Ureter (tissue), 1 donor: ENCODE measurements around the gene GRM7. TPM values are rescaled to one million over a fixed set of nuclear protein-coding genes. Genes with fewer than 3 reads are reported as not detected.

Source experiments
- DNase-seq: peaks from one replicate; pipeline ENCODE4 v3.0.0-alpha.2; 2020; ENCODE audit warnings: low spot score
- total RNA-seq: library from RNA; stranded (reverse); gene quantifications from one replicate; pipeline ENCODE4 v1.2.4, GENCODE V29; 2023
- donor health status: DM: yes; HTN: yes; CAD: no.

GRM7 gene
- total RNA-seq, 1 donor from 2014 or later = 0.86 TPM

- no peak for DNase-seq
Observed at GRCh38 chr3:7581831-7582230, 720.9 kb downstream of the GRM7 start.

GRCh38 chr3:7585052-7585451 is 724.1 kb downstream of the GRM7 start:
- no peak for DNase-seq

DNA sequence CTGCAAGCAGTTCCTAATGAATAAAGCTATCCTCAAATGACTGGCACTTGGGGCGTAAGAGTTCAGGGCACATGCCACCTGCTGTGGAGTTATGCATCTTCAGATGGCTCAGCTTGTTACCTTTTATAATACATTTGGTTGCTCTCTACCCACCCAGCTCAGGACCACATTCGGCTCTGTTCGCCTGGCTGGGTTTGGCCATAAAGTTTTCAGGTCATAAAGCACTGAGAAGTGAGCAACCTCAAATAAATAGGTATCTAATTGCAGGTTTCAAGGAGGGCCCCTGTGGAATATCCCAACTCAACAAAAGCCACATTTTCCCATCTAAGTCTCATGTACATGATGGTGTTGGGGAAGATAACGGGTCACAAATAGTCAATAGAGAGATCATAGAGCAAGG is 727.3 kb downstream of the GRM7 start:
- no peak for DNase-seq

DNA sequence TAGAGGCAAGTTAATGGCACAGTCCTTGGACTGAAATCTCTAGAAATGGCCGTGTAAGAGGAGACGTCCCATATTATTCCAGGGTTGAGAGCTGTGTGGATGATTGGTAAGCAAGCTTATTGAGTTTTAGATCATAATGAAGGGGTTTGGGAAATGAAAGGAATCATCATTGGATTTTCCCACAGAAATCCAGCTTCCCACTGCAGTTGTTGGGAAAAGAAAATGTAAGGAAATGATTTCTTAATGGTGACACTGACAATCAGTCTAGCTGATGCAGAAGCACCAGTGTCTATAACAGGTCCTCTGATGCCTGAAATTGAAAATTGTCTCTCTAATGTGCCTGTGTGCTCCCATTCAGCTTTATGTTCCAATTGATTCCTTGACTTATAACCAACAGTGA is 728.6 kb downstream of the GRM7 start:
- no peak for DNase-seq

GRCh38 chr3:7602297-7602696 is 741.4 kb downstream of the GRM7 start:
- DNase-seq = no peak

DNA sequence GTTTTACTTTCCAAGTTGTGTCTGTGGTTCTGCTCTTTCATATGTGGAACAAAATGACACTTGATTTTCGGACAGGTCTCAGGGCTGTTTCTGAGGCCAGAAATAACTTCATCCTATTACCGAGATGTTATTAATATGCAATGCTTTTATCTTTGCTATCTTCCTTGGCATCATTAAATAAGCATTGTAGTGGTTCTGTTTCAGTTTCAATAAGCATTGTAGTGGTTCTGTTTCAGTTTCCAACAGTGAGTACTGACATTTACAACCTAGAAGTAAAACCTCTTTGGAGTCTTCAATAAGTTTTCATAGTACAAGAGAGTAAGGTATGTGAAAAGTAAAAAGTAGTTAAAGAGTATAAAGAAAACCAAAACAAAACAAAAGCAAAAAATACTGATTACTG is 746.2 kb downstream of the GRM7 start:
- DNase-seq = no peak

DNA sequence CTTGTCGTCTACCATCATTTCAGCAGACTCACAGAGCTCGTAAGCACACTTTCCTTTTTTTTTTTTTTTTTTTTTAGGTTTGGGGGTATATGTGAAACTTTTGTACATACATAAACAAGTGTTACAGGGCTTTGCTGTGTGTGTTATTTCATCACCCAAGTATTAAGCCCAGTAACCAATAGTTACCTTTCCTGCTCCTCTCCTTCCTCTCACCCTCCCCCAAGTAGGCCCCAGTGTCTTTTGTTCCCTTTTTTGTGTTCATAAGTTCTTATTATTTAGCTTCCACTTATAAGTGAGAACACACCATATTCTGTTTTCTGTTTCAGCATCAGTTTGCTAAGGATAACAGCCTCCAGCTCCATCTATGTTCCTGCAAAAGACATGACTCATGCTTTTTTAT is 746.8 kb downstream of the GRM7 start:
- no peak for DNase-seq

- DNase-seq = no peak
Observed at GRCh38 chr3:7610634-7611033, 749.7 kb downstream of the GRM7 start.

GRCh38 chr3:7615043-7615442 is 754.1 kb downstream of the GRM7 start:
- no peak for DNase-seq

DNA sequence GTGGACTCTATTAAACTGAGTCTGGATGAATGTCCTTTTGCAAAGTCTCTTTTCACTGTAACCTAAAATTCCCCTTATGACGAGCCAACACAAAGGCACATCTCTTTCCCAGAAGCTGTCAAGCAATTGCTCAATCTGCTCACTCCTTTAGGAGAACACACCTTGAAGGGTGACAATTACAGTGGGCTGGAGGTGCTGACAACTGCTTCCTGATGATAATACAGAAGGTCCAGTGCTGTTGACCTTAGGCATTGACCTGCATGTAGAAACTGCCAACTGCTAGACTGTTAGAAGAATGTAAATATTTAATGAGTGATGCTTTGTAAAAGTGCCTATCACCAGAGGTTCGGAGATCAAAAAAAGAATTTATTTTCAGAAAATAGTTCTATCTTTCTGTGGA is 757.7 kb downstream of the GRM7 start:
- no peak for DNase-seq

- no peak for DNase-seq
Observed at GRCh38 chr3:7620401-7620800, 759.5 kb downstream of the GRM7 start.

GRCh38 chr3:7621046-7621630 is 760.2 kb downstream of the GRM7 start:
- DNase-seq = no peak

DNA sequence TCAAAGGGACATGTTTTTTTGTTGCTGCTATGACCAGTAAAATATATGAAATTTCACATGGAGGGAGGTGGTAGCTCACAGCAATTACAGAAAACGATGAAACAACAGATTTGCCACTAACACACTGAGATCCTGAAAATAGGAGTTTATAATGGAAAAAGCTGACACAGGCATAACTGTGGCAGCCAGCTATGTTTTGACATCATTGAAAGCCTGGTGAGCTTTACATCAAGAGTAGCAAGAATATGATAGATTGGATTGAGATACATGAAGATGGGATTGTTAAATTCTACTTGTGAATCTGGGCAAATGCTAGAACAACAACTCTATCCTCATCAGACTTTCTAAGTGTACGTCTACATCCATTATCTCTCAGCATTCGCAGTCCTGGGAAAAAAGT is 760.7 kb downstream of the GRM7 start:
- no peak for DNase-seq

GRCh38 chr3:7625021-7625420 is 764.1 kb downstream of the GRM7 start:
- no peak for DNase-seq

- no peak for DNase-seq
Observed at GRCh38 chr3:7630351-7630911, 769.5 kb downstream of the GRM7 start.

DNA sequence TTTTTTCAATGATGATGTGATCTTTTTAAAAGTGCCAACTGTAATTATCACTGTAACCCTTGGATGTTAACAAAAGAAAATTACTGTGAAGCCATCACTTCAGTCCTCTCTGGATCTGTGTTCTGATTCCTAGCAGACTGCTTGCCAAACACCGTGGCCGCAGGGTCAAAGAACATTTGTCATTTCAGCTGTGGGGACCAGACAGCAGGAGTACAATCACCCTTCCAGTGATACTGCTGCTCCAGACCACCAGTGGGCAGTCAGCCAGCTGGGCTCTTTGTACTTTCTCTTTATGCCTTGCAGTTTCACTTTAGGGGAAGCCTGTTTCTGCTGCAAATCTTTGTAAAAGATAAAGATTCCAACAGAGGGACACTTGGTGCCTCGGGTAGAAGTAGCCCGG is 770.0 kb downstream of the GRM7 start:
- DNase-seq = no peak

- no peak for DNase-seq
Observed at GRCh38 chr3:7632305-7632704, 771.4 kb downstream of the GRM7 start.

DNA sequence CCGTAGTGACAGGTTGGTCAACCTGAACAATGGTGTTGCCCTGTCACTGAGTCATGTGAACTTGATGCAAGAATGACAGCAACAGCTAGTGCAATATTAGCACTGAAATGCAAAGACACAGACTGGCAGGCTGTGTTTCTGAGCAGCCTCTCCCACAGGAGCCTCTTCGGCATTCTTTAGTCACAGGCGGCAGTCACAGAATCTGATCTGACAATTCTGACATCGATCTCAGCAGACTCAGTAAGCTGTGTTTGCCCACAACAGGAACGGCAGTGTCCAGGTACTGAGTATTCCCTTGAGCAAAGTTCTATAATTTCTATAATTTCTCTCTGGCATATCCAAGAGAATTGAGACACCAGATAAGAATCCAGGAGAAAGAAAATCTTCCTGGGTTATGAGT is 776.8 kb downstream of the GRM7 start:
- no peak for DNase-seq

GRCh38 chr3:7638103-7638502 is 777.2 kb downstream of the GRM7 start:
- no peak for DNase-seq

DNA sequence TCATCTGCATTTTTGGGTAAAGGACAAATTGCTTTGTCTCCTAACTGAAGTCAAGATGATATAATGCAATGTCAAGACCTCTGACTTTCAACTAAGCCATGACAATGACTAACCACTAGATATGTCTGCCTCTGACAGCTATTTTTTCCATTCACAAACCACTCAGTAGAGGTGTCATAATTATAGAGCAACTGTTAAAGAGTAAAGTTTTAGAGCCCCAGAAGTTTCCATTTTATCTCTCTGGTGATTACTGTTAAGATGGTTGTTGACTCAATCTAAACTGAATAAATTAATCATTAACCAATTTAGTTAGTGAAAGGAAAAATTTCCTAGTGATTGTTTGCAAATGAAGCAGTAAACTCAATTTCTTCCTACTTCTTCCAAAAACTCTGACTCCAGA is 779.9 kb downstream of the GRM7 start:
- no peak for DNase-seq

GRCh38 chr3:7646851-7647250 is 785.9 kb downstream of the GRM7 start:
- DNase-seq = no peak

GRCh38 chr3:7650466-7650865 is 789.6 kb downstream of the GRM7 start:
- no peak for DNase-seq

DNA sequence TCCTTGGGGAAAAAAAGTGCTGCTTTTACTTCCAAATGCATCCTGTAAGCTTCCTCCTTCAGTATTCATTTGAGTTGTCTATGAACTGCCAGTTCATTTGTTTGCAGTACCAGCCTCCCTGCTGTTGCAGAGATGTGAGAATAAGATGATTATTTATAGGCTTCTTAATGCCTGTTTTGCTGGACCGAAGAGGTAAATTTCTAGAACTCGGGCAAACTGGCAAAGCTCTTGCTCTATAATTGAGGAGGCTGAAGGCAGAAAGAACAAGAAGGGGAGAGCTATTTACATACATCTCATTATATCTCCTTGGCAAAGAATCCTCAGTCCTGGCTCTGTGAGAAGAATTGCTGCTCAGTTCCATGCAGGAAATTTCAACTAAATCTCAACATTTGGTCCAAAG is 790.4 kb downstream of the GRM7 start:
- DNase-seq = no peak
